Measurements from ENCODE around the gene GOLGB1.
A peak's percentile ranks its signal among the peaks of the same experiment; 100 is the strongest.
"Not testable (repeated sequence)": the region's sequence is repeated elsewhere in the genome, so short reads cannot be mapped to it uniquely, and the experiment has no call there.

GOLGB1 gene

GRCh38 chr3:121750087-121750415, 510 bp upstream of the GOLGB1 start:
- DNase-seq (ENCODE audit: low read depth, low spot score) = no peak
- H3K4me3 ChIP-seq (ENCODE audit: low read length) = peak overlapping the region; percentile 89

DNA sequence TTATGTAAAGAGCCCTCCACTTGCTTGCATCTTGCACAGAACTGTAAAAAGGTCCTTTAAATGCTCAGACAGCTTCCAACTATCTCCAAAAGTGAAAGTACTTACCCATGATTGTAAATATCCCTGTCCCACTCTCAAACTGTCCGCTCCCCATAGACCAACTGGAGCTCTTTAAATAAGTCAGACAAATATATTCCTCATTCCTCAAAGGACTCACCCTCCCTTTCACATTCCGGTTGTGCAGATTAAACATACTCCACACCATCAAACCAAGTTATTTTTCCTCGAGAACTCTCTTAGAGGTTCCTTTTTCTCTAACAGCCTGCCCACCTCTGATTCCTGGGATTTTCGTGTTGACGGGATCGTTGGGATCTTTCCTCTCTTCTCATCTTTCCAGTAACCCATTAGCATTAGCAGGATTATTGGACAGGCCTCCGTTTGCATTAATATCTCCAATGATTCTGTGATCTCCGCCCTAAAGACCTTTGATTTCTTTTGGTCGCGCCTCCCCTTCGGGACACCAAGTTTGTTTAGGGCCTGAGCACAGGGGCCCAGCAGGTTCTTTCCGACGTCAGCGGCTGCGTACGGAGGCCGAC, 763 bp downstream of the GOLGB1 start:
- no peak for DNase-seq (ENCODE audit: low read depth, low spot score)
- peak overlapping the region; percentile 89 for H3K4me3 ChIP-seq (ENCODE audit: low read length)

- DNase-seq (ENCODE audit: low read depth, low spot score) = no peak
- no peak overlapping the region; the same call in 1 of the 2 replicates for H3K4me3 ChIP-seq (ENCODE audit: low read length)
These were observed 1.6 kb downstream of the GOLGB1 start for GRCh38 chr3:121747976-121748375.

DNA sequence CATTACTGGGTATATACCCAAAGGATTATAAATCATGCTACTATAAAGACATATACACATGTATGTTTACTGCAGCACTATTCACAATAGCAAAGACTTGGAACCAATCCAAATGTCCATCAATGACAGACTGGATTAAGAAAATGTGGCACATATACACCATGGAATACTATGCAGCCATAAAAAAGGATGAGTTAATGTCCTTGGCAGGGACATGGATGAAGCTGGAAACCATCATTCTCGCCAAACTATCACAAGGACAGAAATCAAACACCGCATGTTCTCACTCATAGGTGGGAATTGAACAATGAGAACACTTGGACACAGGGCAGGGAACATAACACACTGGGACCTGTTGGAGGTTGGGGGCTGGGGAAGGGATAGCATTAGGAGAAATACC, 6.4 kb downstream of the GOLGB1 start:
- not testable (repeated sequence) for H3K4me3 ChIP-seq (ENCODE audit: low read length); DNase-seq (ENCODE audit: low read depth, low spot score)

- DNase-seq (ENCODE audit: low read depth, low spot score) = no peak
- H3K4me3 ChIP-seq (ENCODE audit: low read length) = no peak overlapping the region
These were observed 8.6 kb downstream of the GOLGB1 start for GRCh38 chr3:121740896-121741295.

- peak; percentile 35 for DNase-seq (ENCODE audit: low read depth, low spot score)
- no peak overlapping the region for H3K4me3 ChIP-seq (ENCODE audit: low read length)
These were observed 9.6 kb downstream of the GOLGB1 start for GRCh38 chr3:121739902-121740301.

GRCh38 chr3:121737644-121738043, 11.9 kb downstream of the GOLGB1 start:
- no peak for DNase-seq (ENCODE audit: low read depth, low spot score)
- no peak overlapping the region for H3K4me3 ChIP-seq (ENCODE audit: low read length)

DNA sequence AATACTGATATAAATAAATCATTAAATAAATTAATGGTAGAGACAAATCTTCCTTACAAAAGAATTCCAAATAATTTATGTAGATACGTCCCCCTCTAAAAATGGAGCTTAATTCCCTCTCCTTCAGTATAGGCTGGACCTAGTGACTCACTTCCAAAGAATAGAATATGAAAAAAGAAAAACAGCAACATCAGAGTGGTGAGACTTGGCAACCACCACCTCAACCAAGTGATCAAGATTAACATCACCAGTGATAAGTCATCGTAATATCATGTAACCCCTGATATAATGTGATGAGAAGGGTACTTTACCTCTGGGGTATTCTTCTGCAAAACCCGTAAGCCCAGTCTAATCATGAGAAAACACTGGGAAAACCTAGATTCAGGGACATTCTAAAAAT, 13.4 kb downstream of the GOLGB1 start:
- DNase-seq (ENCODE audit: low read depth, low spot score) = no peak
- no peak overlapping the region for H3K4me3 ChIP-seq (ENCODE audit: low read length)

- H3K4me3 ChIP-seq (ENCODE audit: low read length) = no peak overlapping the region
- DNase-seq (ENCODE audit: low read depth, low spot score) = no peak
These were observed 14.4 kb downstream of the GOLGB1 start for GRCh38 chr3:121735047-121735696.

- no peak overlapping the region for H3K4me3 ChIP-seq (ENCODE audit: low read length)
- no peak for DNase-seq (ENCODE audit: low read depth, low spot score)
These were observed 18.4 kb downstream of the GOLGB1 start for GRCh38 chr3:121730940-121731687.

- no peak overlapping the region for H3K4me3 ChIP-seq (ENCODE audit: low read length)
- DNase-seq (ENCODE audit: low read depth, low spot score) = no peak
These were observed 25.4 kb downstream of the GOLGB1 start for GRCh38 chr3:121724130-121724529.

DNA sequence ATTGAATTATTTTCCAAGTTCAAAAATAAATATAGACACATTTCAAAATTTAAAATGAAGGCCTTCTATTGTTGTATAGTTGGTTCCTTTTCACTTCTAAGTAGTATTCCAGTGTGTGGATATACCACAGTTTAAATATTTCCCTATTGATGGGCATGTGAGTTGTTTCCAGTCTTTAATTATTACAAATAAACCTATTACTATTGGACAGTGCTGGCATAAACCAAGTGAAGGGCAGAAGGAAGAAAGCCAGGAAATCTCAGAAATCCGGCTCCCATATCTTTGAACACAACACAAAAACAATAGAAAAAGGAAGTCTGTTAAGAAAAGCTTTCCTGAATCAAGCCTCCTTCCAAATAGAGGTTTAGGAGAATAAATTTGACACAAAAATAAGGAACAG, 26.1 kb downstream of the GOLGB1 start:
- DNase-seq (ENCODE audit: low read depth, low spot score) = no peak
- H3K4me3 ChIP-seq (ENCODE audit: low read length) = no peak overlapping the region

- no peak overlapping the region for H3K4me3 ChIP-seq (ENCODE audit: low read length)
- DNase-seq (ENCODE audit: low read depth, low spot score) = no peak
These were observed 27.1 kb downstream of the GOLGB1 start for GRCh38 chr3:121722411-121722810.

- no peak for DNase-seq (ENCODE audit: low read depth, low spot score)
These were observed 29.4 kb downstream of the GOLGB1 start for GRCh38 chr3:121720163-121720562.

GRCh38 chr3:121719423-121719822, 30.1 kb downstream of the GOLGB1 start:
- H3K4me3 ChIP-seq (ENCODE audit: low read length) = no peak overlapping the region
- no peak for DNase-seq (ENCODE audit: low read depth, low spot score)

More at GRCh38 chr3:121720163-121720562, 29.4 kb downstream of the GOLGB1 start:
- no peak overlapping the region for H3K4me3 ChIP-seq (ENCODE audit: low read length)

- DNase-seq (ENCODE audit: low read depth, low spot score) = peak; percentile 48
- H3K4me3 ChIP-seq (ENCODE audit: low read length) = no peak overlapping the region
These were observed 31.2 kb downstream of the GOLGB1 start for GRCh38 chr3:121718205-121718846.

GRCh38 chr3:121710347-121710746, 39.2 kb downstream of the GOLGB1 start:
- DNase-seq (ENCODE audit: low read depth, low spot score) = no peak
- H3K4me3 ChIP-seq (ENCODE audit: low read length) = no peak overlapping the region

- H3K4me3 ChIP-seq (ENCODE audit: low read length) = no peak overlapping the region
- DNase-seq (ENCODE audit: low read depth, low spot score) = no peak
These were observed 41.8 kb downstream of the GOLGB1 start for GRCh38 chr3:121707531-121708273.

DNA sequence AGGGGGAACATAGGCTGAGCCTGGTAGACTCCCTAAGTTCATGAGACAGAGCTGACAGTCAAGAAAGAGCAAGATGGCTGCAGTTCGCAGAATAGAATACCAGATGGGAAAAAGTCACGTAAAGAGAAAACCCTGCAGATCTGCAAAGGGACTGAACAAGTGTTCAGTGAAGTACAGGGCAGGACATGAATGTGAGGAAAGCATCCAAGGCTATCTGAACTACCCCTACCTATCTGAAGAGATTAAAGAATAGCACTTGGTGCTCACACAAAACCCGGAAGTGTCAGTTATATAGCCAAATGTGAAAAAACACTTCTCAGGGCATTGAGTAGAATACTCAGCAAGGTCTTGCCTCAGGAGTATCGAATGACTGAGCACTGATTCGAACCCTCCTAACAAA, 44.0 kb downstream of the GOLGB1 start:
- H3K4me3 ChIP-seq (ENCODE audit: low read length) = no peak overlapping the region
- no peak for DNase-seq (ENCODE audit: low read depth, low spot score)
